CD14-positive monocyte (primary cell): ENCODE measurements around the gene FBXW4. TPM values are rescaled to one million over a fixed set of nuclear protein-coding genes. Genes with fewer than 3 reads are reported as not detected.
A peak's percentile ranks its signal among the peaks of the same experiment; 100 is the strongest.

Experiments
- DNase-seq, 3 donors: peaks; one replicate each; pipeline ENCODE4 v3.0.0-alpha.2; 2011 to 2022
- H2AFZ ChIP-seq: 2 replicates; pipeline ENCODE4 v1.6.0; 2012; ENCODE audit warnings: mild to moderate bottlenecking, low read depth, low read length, inconsistent platforms; ENCODE audit not compliant: insufficient read depth, poor library complexity, severe bottlenecking
- H3K27ac ChIP-seq, 2 donors: 1 replicate in 1 of 2; 2 replicates in 1 of 2; pipeline ENCODE4 v1.5.1; 2012 to 2013; ENCODE audit warnings: low read length in 2 of 2, control low read depth in 1 of 2, inconsistent platforms in 1 of 2, low read depth in 1 of 2, mild to moderate bottlenecking in 1 of 2
- H3K27me3 ChIP-seq, 2 donors: one replicate each; pipeline versions ENCODE4 v1.6.0 to v1.6.1; 2011 to 2013; ENCODE audit warnings: low read length in 2 of 2; ENCODE audit not compliant: control insufficient read depth in 2 of 2, insufficient read depth in 2 of 2
- H3K36me3 ChIP-seq, 2 donors: replicated peaks in 1 of 2; 1 replicate in 1 of 2; 2 replicates in 1 of 2; pipeline versions ENCODE4 v1.5.1 to v1.6.1; 2012 to 2013; ENCODE audit warnings: low read length in 2 of 2, control low read depth in 1 of 2, inconsistent platforms in 1 of 2, mild to moderate bottlenecking in 1 of 2; ENCODE audit not compliant: insufficient read depth in 2 of 2, control insufficient read depth in 1 of 2
- H3K4me1 ChIP-seq, 2 donors: 1 replicate in 1 of 2; 2 replicates in 1 of 2; pipeline versions ENCODE4 v1.5.1 to v1.6.1; 2012 to 2013; ENCODE audit warnings: low read length in 2 of 2, control low read depth in 1 of 2, inconsistent platforms in 1 of 2, mild to moderate bottlenecking in 1 of 2, moderate library complexity in 1 of 2; ENCODE audit not compliant: insufficient read depth in 2 of 2, control insufficient read depth in 1 of 2
- H3K4me2 ChIP-seq: replicated peaks from 2 replicates; pipeline ENCODE3; 2012; ENCODE audit warnings: low read length, moderate library complexity, mild to moderate bottlenecking; ENCODE audit not compliant: poor library complexity, severe bottlenecking; ENCODE audit errors: extremely low read depth
- H3K4me3 ChIP-seq, 3 experiments: fragments of 200-600 bp in 1 of 3; sonication (generic) in 1 of 3; replicated peaks in 1 of 3; 1 replicate in 2 of 3; 2 replicates in 1 of 3; pipeline ENCODE4 v1.5.1; 2011 to 2013; ENCODE audit warnings: low read length in 3 of 3, mild to moderate bottlenecking in 3 of 3, control low read depth in 2 of 3, low read depth in 2 of 3, inconsistent platforms in 1 of 3, moderate library complexity in 1 of 3
- H3K79me2 ChIP-seq: 2 replicates; pipeline ENCODE4 v1.6.0; 2012; ENCODE audit warnings: mild to moderate bottlenecking, control low read depth, inconsistent platforms, low read length, moderate library complexity; ENCODE audit not compliant: insufficient read depth
- H3K9ac ChIP-seq: 2 replicates; pipeline ENCODE4 v1.6.0; 2017; ENCODE audit warnings: low read length, mild to moderate bottlenecking; ENCODE audit not compliant: insufficient read depth, poor library complexity, severe bottlenecking
- H3K9me3 ChIP-seq, 2 donors: replicated peaks in 1 of 2; 1 replicate in 1 of 2; 2 replicates in 1 of 2; pipeline versions ENCODE4 v1.5.1 to v1.6.1; 2012 to 2013; ENCODE audit warnings: low read length in 2 of 2, control low read depth in 1 of 2; ENCODE audit not compliant: control insufficient read depth in 1 of 2, insufficient read depth in 1 of 2
- H4K20me1 ChIP-seq: 2 replicates; pipeline ENCODE4 v1.6.0; 2012; ENCODE audit warnings: mild to moderate bottlenecking, low read length, control low read depth, moderate library complexity; ENCODE audit not compliant: insufficient read depth
- H3K27ac Mint-ChIP-seq, 7 donors: one replicate each; pipeline ENCODE4 v1.8.0; 2020; ENCODE audit warnings: mild to moderate bottlenecking in 7 of 7, mixed read lengths in 7 of 7, moderate library complexity in 6 of 7, inconsistent platforms in 2 of 7
- H3K27me3 Mint-ChIP-seq, 3 donors: one replicate each; pipeline ENCODE4 v1.8.0; 2021 to 2022; ENCODE audit warnings: low read depth in 3 of 3, mild to moderate bottlenecking in 3 of 3, mixed read lengths in 3 of 3, moderate library complexity in 3 of 3, inconsistent platforms in 1 of 3
- H3K36me3 Mint-ChIP-seq, 2 donors: one replicate each; pipeline ENCODE4 v1.8.0; 2020; ENCODE audit warnings: mixed read lengths in 2 of 2, inconsistent platforms in 1 of 2, mild to moderate bottlenecking in 1 of 2
- H3K4me1 Mint-ChIP-seq: one replicate; pipeline ENCODE4 v1.8.0; 2020; ENCODE audit warnings: mild to moderate bottlenecking, mixed read lengths
- H3K4me3 Mint-ChIP-seq, 2 donors: one replicate each; pipeline ENCODE4 v1.8.0; 2020; ENCODE audit warnings: mild to moderate bottlenecking in 2 of 2, mixed read lengths in 2 of 2, moderate library complexity in 1 of 2
- H3K9me3 Mint-ChIP-seq, 7 donors: one replicate each; pipeline ENCODE4 v1.8.0; 2020 to 2022; ENCODE audit warnings: mixed read lengths in 7 of 7, mild to moderate bottlenecking in 6 of 7, moderate library complexity in 6 of 7, inconsistent platforms in 2 of 7
- CTCF ChIP-seq: fragments of 200-600 bp; IDR thresholded peaks from one replicate; pipeline ENCODE4 v1.8.0; 2022; ENCODE audit warnings: antibody characterized with exemption, mild to moderate bottlenecking
- WGBS: methylation state at CpG from one replicate; pipeline ENCODE4 v1.1.5; 2013; ENCODE audit warnings: missing lambda C conversion rate; ENCODE audit not compliant: insufficient coverage; 5-methylcytosine and 5-hydroxymethylcytosine counted together
- intact Hi-C, 2 donors: fragments of 100-400 bp; cut with micrococcal nuclease; formaldehyde crosslinking; loops; one replicate each; pipeline versions ENCODE4 v1.15.0 to v1.15.1; 2023
- polyA plus RNA-seq, 3 donors: library from polyadenylated mRNA; depleted of rRNA in 1 of 3; unstranded in 2 of 3; stranded (reverse) in 1 of 3; fragments of 300-500 nt in 2 of 3; fragments of >200 nt in 1 of 3; fragmentation: Illumina TruSeq in 2 of 3; gene quantifications; 1 replicate in 2 of 3; 2 replicates in 1 of 3; pipeline ENCODE4 v1.2.3, GENCODE V29; 2012 to 2021

Gene FBXW4
- polyA plus RNA-seq, 3 donors, result 1.1 to 30.8 (median 1.8) TPM

GRCh38 chr10:101614663-101615524 is 80.1 kb downstream of the FBXW4 start:
- H3K4me1 ChIP-seq, result peaks cover 26 to 27% of the 10 kb centered on the region in 2 donors
- intact Hi-C loops, result no loop called here
- H3K9ac ChIP-seq, result no peak overlapping the region
- 96% methylated on average over 4 of the region's 13 CpGs for WGBS
- H3K27me3 ChIP-seq, result no peaks in the 10 kb centered on the region
- no peak overlapping the region for H3K4me2 ChIP-seq
- peaks cover 0 to 3% (median 1%) of the 10 kb centered on the region in 3 donors for H3K27me3 Mint-ChIP-seq
- H3K4me1 Mint-ChIP-seq, result peaks cover 38% of the 10 kb centered on the region
- no peak overlapping the region for H3K27ac ChIP-seq
- H3K9me3 Mint-ChIP-seq, result no peaks in the 10 kb centered on the region
- DNase-seq, result no peak
- peaks cover 27% of the 10 kb centered on the region for H4K20me1 ChIP-seq
- no peaks in the 10 kb centered on the region for H3K9me3 ChIP-seq
- H2AFZ ChIP-seq, result no peak overlapping the region
- no peak overlapping the region for H3K4me3 Mint-ChIP-seq
- peaks cover 44 to 63% of the 10 kb centered on the region in 2 donors for H3K36me3 Mint-ChIP-seq
- no peak for TF ChIP-seq CTCF
- no peaks in the 10 kb centered on the region for H3K79me2 ChIP-seq
- no peak overlapping the region for H3K4me3 ChIP-seq
- H3K27ac Mint-ChIP-seq, result peak overlapping the region in 1 of 7 donors; percentile 55
- peaks cover 26 to 74% of the 10 kb centered on the region in 2 donors for H3K36me3 ChIP-seq

- H4K20me1 ChIP-seq, result peaks cover 22% of the 10 kb centered on the region
- no peaks in the 10 kb centered on the region for H3K79me2 ChIP-seq
- no peaks in the 10 kb centered on the region for H3K27me3 ChIP-seq
- Mint-ChIP-seq H3K9me3 (no peaks in the 10 kb centered on the region), H3K36me3 (peaks cover 53 to 64% of the 10 kb centered on the region in 2 donors), H3K4me1 (peaks cover 27% of the 10 kb centered on the region), H3K27ac (no peak overlapping the region), H3K27me3 (peaks cover 0 to 3% (median 0%) of the 10 kb centered on the region in 3 donors), H3K4me3 (no peak overlapping the region)
- H3K9ac ChIP-seq, result no peak overlapping the region
- intact Hi-C loops, result no loop called here
- no peak overlapping the region for H3K4me2 ChIP-seq
- WGBS, result 93% methylated on average over 2 of the region's 3 CpGs
- peaks cover 38 to 83% of the 10 kb centered on the region in 2 donors for H3K36me3 ChIP-seq
- no peak overlapping the region for H3K27ac ChIP-seq
- no peak for TF ChIP-seq CTCF
- no peak overlapping the region for H3K4me3 ChIP-seq
- DNase-seq, result no peak
- peaks cover 17 to 21% of the 10 kb centered on the region in 2 donors for H3K4me1 ChIP-seq
- H2AFZ ChIP-seq, result no peak overlapping the region
- H3K9me3 ChIP-seq, result no peaks in the 10 kb centered on the region
These were observed 81.3 kb downstream of the FBXW4 start for GRCh38 chr10:101613646-101614045.
